DMS 273 treated with DMSO at 0.1 percent for 48 hours (cell line): ENCODE results near the gene GBE1.
"Not testable (repeated sequence)": the region's sequence is repeated elsewhere in the genome, so short reads cannot be mapped to it uniquely, and the experiment has no call there.

Experiments used
- DNase-seq: peaks from one replicate; lab custom pipeline; 2025; lab: John Stamatoyannopoulos, UW

Gene GBE1

DNA sequence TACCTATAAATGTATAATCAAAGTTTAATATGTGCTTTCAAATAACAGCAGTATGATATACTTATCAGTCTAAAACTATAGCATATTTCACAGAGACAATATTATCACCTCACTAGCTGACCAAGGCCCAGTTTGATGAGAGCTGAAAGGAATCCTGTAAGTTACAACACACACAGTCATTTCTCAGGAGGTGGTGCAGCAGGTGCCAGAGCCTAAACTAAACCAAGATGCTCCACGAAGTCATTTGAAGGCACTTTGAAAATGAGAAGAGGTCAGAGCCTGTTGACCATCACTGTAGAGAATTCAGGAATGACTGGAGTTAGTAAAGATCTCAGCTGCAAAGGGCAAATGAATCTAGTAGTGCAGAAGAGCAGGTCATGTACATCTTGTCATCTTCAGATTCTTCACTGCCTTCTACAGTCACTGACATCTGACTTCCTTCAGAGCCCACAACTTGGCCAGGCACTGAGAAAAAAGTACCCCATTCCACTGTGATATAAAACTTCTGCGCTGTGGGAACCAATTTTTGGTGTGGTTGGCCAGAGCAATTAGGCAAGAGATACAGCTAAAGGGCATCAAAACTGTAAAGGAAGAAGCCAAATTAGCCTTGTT is 7.9 kb downstream of the GBE1 start:
- DNase-seq, result no peak

DNA sequence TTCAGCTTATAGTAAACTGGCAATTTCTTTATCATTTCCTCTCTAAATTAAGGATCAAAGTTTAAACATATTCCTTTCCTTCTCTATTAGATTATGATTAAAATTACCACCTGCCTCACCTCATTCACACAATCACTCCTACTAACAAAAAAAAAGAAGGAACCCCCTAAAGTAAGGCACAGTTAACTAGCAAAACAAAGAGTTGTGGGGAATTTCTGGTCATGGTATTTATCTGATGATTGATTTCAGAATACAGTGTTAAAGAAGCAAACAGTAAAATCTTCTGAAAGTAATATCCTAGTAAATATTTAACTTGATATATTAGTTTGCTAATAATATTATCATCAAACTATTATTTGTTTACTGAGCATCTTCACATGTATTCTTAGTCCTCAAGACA is 8.8 kb downstream of the GBE1 start:
- DNase-seq, result no peak

GRCh38 chr3:81749265-81749664 is 12.2 kb downstream of the GBE1 start:
- DNase-seq, result no peak

DNA sequence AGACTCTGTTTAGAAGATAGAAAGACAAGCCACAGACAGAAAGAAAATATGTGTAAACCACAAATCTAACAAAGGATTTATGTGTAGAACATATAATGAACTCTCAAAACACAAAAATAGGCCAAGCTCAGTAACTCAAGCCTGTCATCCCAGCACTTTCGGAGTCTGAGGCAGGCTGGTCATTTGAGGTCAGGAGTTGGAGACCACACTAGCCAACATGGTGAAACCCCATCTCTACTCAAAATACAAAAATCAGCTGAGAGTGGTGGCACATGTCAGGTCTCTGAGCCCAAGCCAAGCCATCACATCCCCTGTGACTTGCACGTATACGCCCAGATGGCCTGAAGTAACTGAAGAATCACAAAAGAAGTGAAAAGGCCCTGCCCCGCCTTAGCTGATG is 14.2 kb downstream of the GBE1 start:
- not testable (repeated sequence) for DNase-seq

DNA sequence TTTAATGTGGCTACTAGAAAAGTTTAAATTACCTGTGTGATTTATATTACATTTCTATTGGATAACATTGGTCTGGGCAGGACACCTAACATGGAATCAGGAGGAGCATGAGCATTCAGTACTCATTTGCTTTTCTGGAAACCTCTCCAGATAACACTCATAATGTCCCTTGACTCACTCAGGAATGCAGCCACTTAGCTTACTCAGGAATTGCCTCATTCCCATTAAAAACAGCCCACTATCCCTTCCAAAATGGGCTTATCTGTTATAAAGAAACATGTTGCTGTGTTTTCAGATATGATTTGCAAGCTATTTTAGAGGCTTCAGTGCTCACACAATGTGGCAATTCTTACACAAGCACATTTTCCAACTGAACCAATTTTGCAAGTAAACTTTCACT is 17.1 kb downstream of the GBE1 start:
- DNase-seq, result no peak

DNA sequence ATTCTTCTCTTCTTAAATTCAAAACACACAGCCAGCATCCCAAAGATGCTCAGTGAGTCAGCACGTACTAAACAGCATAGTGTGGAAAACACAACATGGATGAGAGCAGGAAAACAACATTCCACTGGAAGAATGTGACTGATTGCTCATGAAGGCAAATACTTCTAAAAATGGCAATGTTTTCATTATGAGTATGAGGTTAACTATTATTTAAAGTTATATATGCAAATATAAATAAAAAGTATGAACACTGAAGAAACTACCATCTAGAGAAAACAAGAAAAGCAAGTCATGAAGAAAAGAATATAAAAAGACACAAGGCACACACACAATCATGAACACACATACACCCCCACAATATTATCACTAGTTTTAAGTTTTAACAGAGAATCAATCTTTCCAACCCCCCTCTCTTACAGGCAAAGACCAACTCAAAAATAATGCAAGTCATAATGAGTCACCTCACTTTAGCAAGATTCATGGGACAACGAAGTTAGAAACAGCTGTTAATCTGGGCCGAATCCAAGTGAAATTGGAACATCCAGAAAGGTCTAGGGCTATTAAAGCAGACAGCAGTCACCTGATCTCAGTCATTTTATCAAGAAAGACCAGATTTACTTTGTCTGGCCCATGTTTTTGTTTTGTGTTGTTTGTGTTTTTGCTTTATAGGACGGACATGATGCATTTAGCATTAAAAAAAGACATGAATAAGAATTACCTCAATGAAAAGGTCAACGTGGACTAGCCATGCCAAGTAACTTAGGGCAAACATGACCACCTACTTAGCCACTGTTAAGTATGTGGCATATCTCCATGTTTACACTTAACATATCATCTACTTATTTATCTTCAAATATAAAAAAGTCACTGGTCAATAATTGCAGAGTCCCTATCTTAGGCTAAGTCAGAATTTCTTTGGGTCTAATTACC is 18.1 kb downstream of the GBE1 start:
- peak; percentile 16 for DNase-seq

DNA sequence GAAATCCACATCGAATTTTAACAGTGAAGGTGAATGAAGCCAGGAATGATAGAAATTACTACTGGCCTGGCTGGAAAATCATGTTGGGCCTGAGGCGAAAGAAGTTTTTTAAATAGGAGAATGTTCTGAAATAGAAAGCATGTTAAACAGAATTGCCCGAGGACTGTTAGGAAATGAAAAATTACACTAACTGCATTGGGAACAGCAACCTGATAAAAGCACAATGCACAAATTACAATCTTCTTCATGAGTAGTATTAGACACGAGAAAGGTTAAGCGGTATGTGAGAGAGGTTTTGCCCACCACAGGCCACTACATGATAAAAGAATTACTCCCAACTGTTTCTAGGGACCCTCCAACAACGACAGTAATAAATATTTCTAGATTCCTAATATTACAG is 18.9 kb downstream of the GBE1 start:
- DNase-seq, result no peak

DNA sequence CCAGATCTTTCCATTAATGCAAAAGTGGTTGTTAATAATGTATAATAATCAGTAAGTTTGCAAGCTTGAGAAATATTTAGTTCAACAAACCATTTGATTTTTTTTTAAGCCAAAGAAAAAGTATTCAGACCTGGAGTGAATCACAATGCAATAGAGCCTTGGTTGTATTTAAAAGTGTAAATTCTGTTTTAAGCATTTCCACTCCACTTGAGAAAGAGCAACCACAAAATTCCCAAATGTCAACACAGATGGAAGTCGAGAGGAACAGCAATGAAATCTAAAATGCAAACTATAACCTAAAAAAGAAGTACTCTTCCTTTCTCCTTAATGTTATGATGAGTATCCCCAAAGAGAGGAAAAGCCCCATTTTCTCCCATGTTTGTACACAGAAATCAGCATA is 20.2 kb downstream of the GBE1 start:
- no peak for DNase-seq

- no peak for DNase-seq
Observed at GRCh38 chr3:81740731-81741130, 20.7 kb downstream of the GBE1 start.

DNA sequence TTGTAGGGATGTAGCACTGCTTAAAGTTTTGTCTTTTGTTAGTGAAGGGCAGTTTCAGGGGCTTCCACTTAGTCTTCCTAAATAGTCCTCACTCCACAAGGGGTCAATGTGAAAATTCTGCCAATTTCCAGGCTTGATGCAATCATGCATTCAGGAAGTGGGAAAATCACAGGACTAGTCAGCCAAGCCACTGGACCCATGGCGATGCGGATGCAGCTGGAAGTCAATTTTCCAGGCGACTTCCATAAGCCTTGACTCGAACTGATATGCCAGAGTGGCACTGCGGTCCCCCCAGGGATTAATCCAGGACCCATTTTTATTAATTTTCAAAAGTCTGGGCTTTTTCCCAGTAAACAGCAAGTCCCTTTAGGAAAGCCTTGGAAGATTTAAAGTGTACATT is 26.1 kb downstream of the GBE1 start:
- DNase-seq, result no peak

GRCh38 chr3:81734742-81735141 is 26.7 kb downstream of the GBE1 start:
- DNase-seq, result no peak

DNA sequence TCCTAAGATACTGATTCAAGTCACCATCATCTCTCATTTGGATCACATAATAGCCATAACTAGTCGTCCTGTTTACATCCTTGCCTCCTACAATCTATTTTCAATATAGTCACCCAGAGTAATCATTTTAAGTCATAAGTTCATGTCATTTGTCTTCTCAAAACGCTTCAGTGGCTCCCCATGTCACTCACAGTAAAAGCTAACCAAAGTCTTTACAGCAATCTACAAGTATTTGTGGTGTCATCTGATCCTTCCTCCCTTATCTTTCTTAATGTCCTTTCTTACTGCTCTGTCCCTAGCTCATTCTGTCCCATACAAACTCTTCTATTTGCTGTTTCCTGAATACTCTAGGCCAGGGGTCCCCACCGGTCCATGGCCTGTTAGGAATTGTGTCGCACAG is 28.8 kb downstream of the GBE1 start:
- DNase-seq, result no peak

DNA sequence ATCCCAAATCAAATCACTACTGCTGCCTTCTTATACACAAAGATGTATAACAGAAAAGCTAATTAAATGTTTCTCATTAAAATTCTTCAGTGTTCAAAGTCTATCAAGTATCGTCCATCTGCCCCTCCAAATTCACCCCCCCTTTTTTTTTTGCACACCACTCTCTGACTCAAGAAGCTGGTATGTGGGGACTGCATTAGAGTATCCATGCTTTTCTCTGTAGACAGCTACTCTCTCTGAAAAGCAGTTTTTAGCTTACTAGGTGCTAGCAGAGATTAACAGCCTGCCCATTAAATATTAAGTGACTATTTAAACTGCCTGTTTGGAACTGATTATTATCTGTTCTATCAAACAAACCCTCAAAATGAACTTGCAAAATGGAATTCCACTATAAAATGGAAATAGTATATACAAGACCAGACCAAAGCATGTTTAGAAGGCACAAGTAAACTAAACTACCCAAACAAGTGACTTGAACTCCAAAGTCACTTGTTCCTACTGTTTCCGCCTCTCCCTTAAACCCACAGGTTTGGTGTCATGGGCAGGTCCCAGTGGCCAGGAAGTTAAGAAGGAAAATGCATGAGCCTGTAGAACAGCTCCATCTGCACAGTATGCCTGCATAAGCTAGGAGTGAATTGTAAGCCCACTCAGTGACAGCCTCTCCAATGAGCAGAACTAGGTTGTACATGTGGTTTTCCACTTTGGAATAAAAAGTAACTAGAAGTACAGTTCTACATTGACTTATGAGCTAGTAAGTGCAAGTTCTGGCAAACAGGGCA is 32.5 kb downstream of the GBE1 start:
- DNase-seq, result no peak

- no peak for DNase-seq
Observed at GRCh38 chr3:81726735-81727134, 34.7 kb downstream of the GBE1 start.

- DNase-seq, result no peak
Observed at GRCh38 chr3:81726132-81726531, 35.3 kb downstream of the GBE1 start.

- DNase-seq, result no peak
Observed at GRCh38 chr3:81723732-81724313, 37.6 kb downstream of the GBE1 start.

DNA sequence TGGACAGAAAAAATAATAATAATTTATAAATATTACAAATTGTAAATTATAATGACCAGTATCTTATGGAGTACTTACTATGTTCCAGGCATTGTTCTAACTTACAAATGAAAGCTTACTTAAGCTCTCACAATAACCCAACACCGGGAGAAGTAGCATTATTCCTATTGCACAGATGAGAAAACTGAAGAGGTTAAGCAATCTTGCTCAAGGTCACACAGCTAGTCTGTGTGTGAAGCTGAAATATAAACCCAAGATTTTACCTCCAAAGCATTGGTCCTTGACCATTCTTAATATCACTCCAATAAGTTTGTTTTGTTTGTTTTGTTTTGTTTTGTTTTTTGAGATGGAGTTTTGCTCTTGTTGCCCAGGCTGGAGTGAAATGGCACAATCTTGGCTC is 43.1 kb downstream of the GBE1 start:
- no peak for DNase-seq

GRCh38 chr3:81716870-81717509 is 44.5 kb downstream of the GBE1 start:
- no peak for DNase-seq

DNA sequence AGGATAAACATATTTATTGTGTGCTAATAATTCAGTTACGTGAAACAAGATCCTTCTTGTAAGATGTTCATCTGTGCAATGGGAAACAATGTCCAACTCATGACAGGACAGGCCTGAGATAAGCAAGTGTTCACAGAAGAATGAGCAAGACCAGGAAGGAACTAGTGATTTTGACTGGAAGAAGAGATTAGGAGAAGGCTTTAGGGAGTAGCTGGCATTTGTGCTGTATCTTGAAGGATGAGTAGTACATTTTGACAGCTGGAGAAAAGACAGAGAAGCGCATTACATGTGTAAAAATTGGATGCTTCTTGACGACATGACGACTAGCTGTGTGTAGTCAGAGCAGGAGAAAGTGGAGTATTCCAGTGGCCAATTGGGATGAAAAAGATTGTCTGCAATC is 48.4 kb downstream of the GBE1 start:
- DNase-seq, result no peak

GRCh38 chr3:81709606-81710005 is 51.8 kb downstream of the GBE1 start:
- DNase-seq, result no peak

GRCh38 chr3:81707996-81708395 is 53.4 kb downstream of the GBE1 start:
- no peak for DNase-seq

- DNase-seq, result no peak
Observed at GRCh38 chr3:81702126-81702525, 59.3 kb downstream of the GBE1 start.
